IMR-90 (cell line): Measurements from ENCODE around the gene NOP14. TPM values are rescaled to one million over a fixed set of nuclear protein-coding genes. Genes with fewer than 3 reads are reported as not detected.

Experiments used
- ATAC-seq: fragments of 200-7000 bp; cut with Tn5 transposase; 2 replicates; pipeline ENCODE4 v1.9.1; 2020; ENCODE audit warnings: low read depth, mild to moderate bottlenecking, moderate library complexity
- BruUV-seq: library from RNA; stranded (reverse); fragments of 400-500 nt; replicated peaks from 2 replicates; lab custom pipeline; 2021; lab: Mats Ljungman, UMichigan
- CTCF ChIA-PET: fragments of 300-600 bp; formaldehyde crosslinking; extraction: SDS; loops from one replicate; lab custom pipeline; 2021; ENCODE audit warnings: antibody characterized with exemption; lab: Yijun Ruan, JAX
- POLR2A ChIA-PET: fragments of 300-600 bp; sonication (Branson Sonifier 250); formaldehyde crosslinking; loops from one replicate; lab custom pipeline; 2022; ENCODE audit warnings: antibody characterized with exemption; ENCODE audit not compliant: unreplicated experiment; lab: Charles Lee
- DNase-seq: peaks from one replicate; pipeline ENCODE4 v3.0.0; 2013
- H2AFZ ChIP-seq: replicated peaks from 2 replicates; pipeline ENCODE3; 2013; ENCODE audit warnings: low read length, mild to moderate bottlenecking; ENCODE audit not compliant: poor library complexity
- H2AK5ac ChIP-seq: 2 replicates; pipeline ENCODE4 v1.6.1; 2013; ENCODE audit warnings: low read depth, low read length, inconsistent platforms
- H2AK9ac ChIP-seq: replicated peaks from 2 replicates; pipeline ENCODE3; 2013; ENCODE audit warnings: mild to moderate bottlenecking, low read depth, low read length, moderate library complexity; ENCODE audit not compliant: poor library complexity
- H2BK120ac ChIP-seq: 2 replicates; pipeline ENCODE4 v1.6.1; 2013; ENCODE audit warnings: low read depth, low read length, inconsistent platforms
- H2BK15ac ChIP-seq: 3 replicates; pipeline ENCODE4 v1.6.1; 2013; ENCODE audit warnings: low read depth, low read length, inconsistent platforms
- H2BK20ac ChIP-seq: 2 replicates; pipeline ENCODE4 v1.6.1; 2013; ENCODE audit warnings: low read depth, mild to moderate bottlenecking, inconsistent platforms, low read length, moderate library complexity
- H2BK5ac ChIP-seq: 2 replicates; pipeline ENCODE4 v1.6.1; 2013; ENCODE audit warnings: mild to moderate bottlenecking, low read depth, low read length, inconsistent platforms; ENCODE audit not compliant: poor library complexity, severe bottlenecking
- H3K14ac ChIP-seq: replicated peaks from 2 replicates; pipeline ENCODE4 v1.6.1; 2013; ENCODE audit warnings: low read depth, low read length, inconsistent platforms
- H3K18ac ChIP-seq: 2 replicates; pipeline ENCODE4 v1.6.1; 2013; ENCODE audit warnings: low read depth, low read length, control low read depth
- H3K23ac ChIP-seq: 2 replicates; pipeline ENCODE4 v1.6.1; 2013; ENCODE audit warnings: low read depth, low read length, inconsistent platforms
- H3K27ac ChIP-seq: 2 replicates; pipeline ENCODE4 v1.5.1; 2013; ENCODE audit warnings: mild to moderate bottlenecking, control low read depth, low read length; ENCODE audit not compliant: insufficient read depth
- H3K27me3 ChIP-seq: 2 replicates; pipeline ENCODE4 v1.6.1; 2013; ENCODE audit warnings: low read length; ENCODE audit not compliant: control insufficient read depth, insufficient read depth
- H3K36me3 ChIP-seq: 2 replicates; pipeline ENCODE4 v1.6.1; 2013; ENCODE audit warnings: low read length, mixed read lengths; ENCODE audit not compliant: control insufficient read depth, insufficient read depth
- H3K4ac ChIP-seq: 2 replicates; pipeline ENCODE4 v1.6.1; 2013; ENCODE audit warnings: low read depth, low read length, inconsistent platforms
- H3K4me1 ChIP-seq: 2 replicates; pipeline ENCODE4 v1.6.1; 2013; ENCODE audit warnings: low read length, mixed read lengths; ENCODE audit not compliant: control insufficient read depth, insufficient read depth
- H3K4me2 ChIP-seq: 2 replicates; pipeline ENCODE4 v1.6.1; 2013; ENCODE audit warnings: low read depth, mild to moderate bottlenecking, control low read depth, low read length, moderate library complexity
- H3K4me3 ChIP-seq: 2 replicates; pipeline ENCODE4 v1.5.1; 2013; ENCODE audit warnings: low read depth, mild to moderate bottlenecking, control low read depth, low read length, moderate library complexity; ENCODE audit not compliant: insufficient read depth
- H3K56ac ChIP-seq: 2 replicates; pipeline ENCODE4 v1.6.1; 2013; ENCODE audit warnings: low read length, inconsistent platforms; ENCODE audit not compliant: insufficient read depth; ENCODE audit errors: extremely low read depth
- H3K79me1 ChIP-seq, 2 experiments: 2 replicates each; pipeline ENCODE4 v1.6.1; 2013; ENCODE audit warnings: low read length in 2 of 2, inconsistent platforms in 1 of 2, low read depth in 1 of 2
- H3K9ac ChIP-seq: 2 replicates; pipeline ENCODE4 v1.6.1; 2013; ENCODE audit warnings: low read depth, low read length, control low read depth
- H3K9me1 ChIP-seq: 2 replicates; pipeline ENCODE4 v1.6.1; 2013; ENCODE audit warnings: low read length, inconsistent platforms; ENCODE audit not compliant: insufficient read depth
- H3K9me3 ChIP-seq: 2 replicates; pipeline ENCODE4 v1.6.1; 2013; ENCODE audit warnings: low read length; ENCODE audit not compliant: control insufficient read depth, insufficient read depth
- H4K20me1 ChIP-seq: 2 replicates; pipeline ENCODE4 v1.6.1; 2013; ENCODE audit warnings: low read length, inconsistent platforms; ENCODE audit not compliant: insufficient read depth
- H4K5ac ChIP-seq: 2 replicates; pipeline ENCODE4 v1.6.1; 2013; ENCODE audit warnings: mild to moderate bottlenecking, low read depth, low read length, control low read depth
- H4K8ac ChIP-seq, 2 experiments: 2 replicates each; pipeline ENCODE4 v1.6.1; 2013; ENCODE audit warnings: low read depth in 2 of 2, low read length in 2 of 2, control low read depth in 1 of 2, inconsistent platforms in 1 of 2
- H4K91ac ChIP-seq: 2 replicates; pipeline ENCODE4 v1.6.1; 2013; ENCODE audit warnings: low read depth, low read length, inconsistent platforms; ENCODE audit not compliant: insufficient read depth
- BHLHE40 ChIP-seq: fragments of 150-350 bp; IDR thresholded peaks from 2 replicates; pipeline ENCODE4 v1.6.1; 2016; ENCODE audit warnings: mild to moderate bottlenecking, low read depth, low read length
- CTCF ChIP-seq: conservative IDR thresholded peaks from 2 replicates; pipeline ENCODE4 v1.5.1; 2012; ENCODE audit warnings: mild to moderate bottlenecking, low read depth, low read length, improper control_type of control experiment
- ELK1 ChIP-seq: fragments of 150-350 bp; IDR thresholded peaks from 2 replicates; pipeline ENCODE4 v1.6.1; 2016; ENCODE audit warnings: low read depth, mild to moderate bottlenecking, low read length, moderate library complexity, borderline replicate concordance
- FOS ChIP-seq: fragments of 150-350 bp; IDR thresholded peaks from 2 replicates; pipeline ENCODE4 v1.6.1; 2016; ENCODE audit warnings: low read depth, low read length
- MAFK ChIP-seq: IDR thresholded peaks from 2 replicates; pipeline ENCODE4 v1.6.1; 2012; ENCODE audit warnings: low read depth, low read length, improper control_type of control experiment
- MAZ ChIP-seq: IDR thresholded peaks from 2 replicates; pipeline ENCODE4 v1.6.1; 2012; ENCODE audit warnings: low read depth, mild to moderate bottlenecking, low read length, improper control_type of control experiment, moderate library complexity, borderline replicate concordance
- POLR2A ChIP-seq: IDR thresholded peaks from 2 replicates; pipeline ENCODE4 v1.6.1; 2012; ENCODE audit warnings: mild to moderate bottlenecking, low read depth, low read length
- RAD21 ChIP-seq: IDR thresholded peaks from 2 replicates; pipeline ENCODE4 v1.6.1; 2012; ENCODE audit warnings: low read length, improper control_type of control experiment
- RFX5 ChIP-seq: IDR thresholded peaks from 2 replicates; pipeline ENCODE4 v1.8.0; 2012; ENCODE audit warnings: low read depth, mild to moderate bottlenecking, low read length, moderate library complexity
- SMC3 ChIP-seq: fragments of 150-350 bp; IDR thresholded peaks from 2 replicates; pipeline ENCODE4 v1.6.1; 2016; ENCODE audit warnings: low read depth, mild to moderate bottlenecking, antibody characterized with exemption, low read length, moderate library complexity
- WGBS, 2 experiments: methylation state at CpG; one replicate each; pipeline versions ENCODE4 v1.1.5 to v1.1.7; 2013; ENCODE audit warnings: missing lambda C conversion rate in 2 of 2; ENCODE audit not compliant: insufficient read length in 1 of 2; ENCODE audit errors: extremely low coverage in 2 of 2; 5-methylcytosine and 5-hydroxymethylcytosine counted together
- dilution Hi-C: fragments of 300-500 bp; cut with HindIII; formaldehyde crosslinking; loops from one replicate; pipeline ENCODE4 v1.14.3; 2018; ENCODE audit warnings: low sequenced_read_pairs; ENCODE audit not compliant: unreplicated experiment
- in situ Hi-C: fragments of 300-500 bp; cut with MboI; formaldehyde crosslinking; loops from 3 replicates; pipeline ENCODE4 v1.14.3; 2019; ENCODE audit warnings: low sequenced_read_pairs, inconsistent platforms, mixed read lengths
- intact Hi-C: fragments of 100-400 bp; cut with micrococcal nuclease; formaldehyde crosslinking; loops from 2 replicates; pipeline ENCODE4 v1.10.0; 2022
- polyA plus RNA-seq, 3 experiments: library from polyadenylated mRNA; depleted of rRNA; stranded (reverse); fragments of >200 nt; gene quantifications; 2 replicates each; pipeline ENCODE4 v1.2.3, GENCODE V29; 2012; ENCODE audit warnings: low replicate concordance in 1 of 3
- total RNA-seq: library from RNA; depleted of rRNA; stranded (reverse); fragments of >200 nt; gene quantifications from 2 replicates; pipeline ENCODE4 v1.2.3, GENCODE V29; 2012

Gene NOP14
- total and polyA plus RNA-seq, 2 of the 4 experiments (the other 2 are of a cell fraction) = 10.9 to 12.6 TPM

- Histone ChIP-seq H2AK9ac (peak overlapping the region; percentile 61), H3K9me1 (peaks cover 6% of the 10 kb centered on the region; the same call in 1 of the 2 replicates), H3K14ac (peak overlapping the region; percentile 27; the same call in 1 of the 2 replicates), H4K91ac (no peak overlapping the region), H2AFZ (peak overlapping the region; percentile 80), H3K79me1 (no peaks in the 10 kb centered on the region), H3K23ac (peak overlapping the region; percentile 33; the same call in 1 of the 2 replicates), H3K4me1 (peaks cover 4% of the 10 kb centered on the region), H3K27me3 (no peaks in the 10 kb centered on the region; the same call in 1 of the 2 replicates), H2AK5ac (peak overlapping the region; percentile 70; the same call in 1 of the 2 replicates), H2BK120ac (no peak overlapping the region; the same call in 1 of the 2 replicates), H3K36me3 (no peaks in the 10 kb centered on the region), H3K9ac (no peak overlapping the region), H2BK5ac (no peak overlapping the region), H3K4ac (peak overlapping the region; percentile 15; the same call in 1 of the 2 replicates), H4K8ac (peak overlapping the region in 1 of 2 experiments; percentile 32; a peak in 1 of 4 replicates), H2BK15ac (no peak overlapping the region; the same call in 2 of the 3 replicates), H2BK20ac (no peak overlapping the region; the same call in 1 of the 2 replicates), H3K4me3 (no peak overlapping the region), H4K5ac (no peak overlapping the region), H3K27ac (no peak overlapping the region), H3K18ac (0 out of 2 replicates have a peak overlapping the region, but pooled peaks have one; percentile 20), H3K56ac (no peak overlapping the region), H4K20me1 (no peaks in the 10 kb centered on the region), H3K9me3 (no peaks in the 10 kb centered on the region), H3K4me2 (no peak overlapping the region)
- intact Hi-C loops (no loop called here), dilution Hi-C loops (no loop called here), in situ Hi-C loops (no loop called here)
- peak; percentile 21; the same call in 1 of the 2 replicates for ATAC-seq
- ChIA-PET CTCF (no interaction called here), POLR2A (no interaction called here)
- WGBS, 2 experiments = 89% methylated on average over 7 of the region's 17 CpGs; no CpG with 5 or more reads in 1 of the 2 experiments
- TF ChIP-seq RAD21 = no peak
- no peak for TF ChIP-seq FOS
- no peak for TF ChIP-seq BHLHE40
- no peak for TF ChIP-seq SMC3
- TF ChIP-seq MAZ = no peak
- no peak for TF ChIP-seq RFX5
- no peak for TF ChIP-seq POLR2A
- no peak for TF ChIP-seq MAFK
- no peak for TF ChIP-seq ELK1
- no peak for TF ChIP-seq CTCF
- DNase-seq = no peak
- no TSS peak for BruUV-seq
Measured at GRCh38 chr4:3011456-3012220, 48.4 kb upstream of the NOP14 start.
